ENCODE results near the gene PDE4D.

Gene PDE4D

DNA sequence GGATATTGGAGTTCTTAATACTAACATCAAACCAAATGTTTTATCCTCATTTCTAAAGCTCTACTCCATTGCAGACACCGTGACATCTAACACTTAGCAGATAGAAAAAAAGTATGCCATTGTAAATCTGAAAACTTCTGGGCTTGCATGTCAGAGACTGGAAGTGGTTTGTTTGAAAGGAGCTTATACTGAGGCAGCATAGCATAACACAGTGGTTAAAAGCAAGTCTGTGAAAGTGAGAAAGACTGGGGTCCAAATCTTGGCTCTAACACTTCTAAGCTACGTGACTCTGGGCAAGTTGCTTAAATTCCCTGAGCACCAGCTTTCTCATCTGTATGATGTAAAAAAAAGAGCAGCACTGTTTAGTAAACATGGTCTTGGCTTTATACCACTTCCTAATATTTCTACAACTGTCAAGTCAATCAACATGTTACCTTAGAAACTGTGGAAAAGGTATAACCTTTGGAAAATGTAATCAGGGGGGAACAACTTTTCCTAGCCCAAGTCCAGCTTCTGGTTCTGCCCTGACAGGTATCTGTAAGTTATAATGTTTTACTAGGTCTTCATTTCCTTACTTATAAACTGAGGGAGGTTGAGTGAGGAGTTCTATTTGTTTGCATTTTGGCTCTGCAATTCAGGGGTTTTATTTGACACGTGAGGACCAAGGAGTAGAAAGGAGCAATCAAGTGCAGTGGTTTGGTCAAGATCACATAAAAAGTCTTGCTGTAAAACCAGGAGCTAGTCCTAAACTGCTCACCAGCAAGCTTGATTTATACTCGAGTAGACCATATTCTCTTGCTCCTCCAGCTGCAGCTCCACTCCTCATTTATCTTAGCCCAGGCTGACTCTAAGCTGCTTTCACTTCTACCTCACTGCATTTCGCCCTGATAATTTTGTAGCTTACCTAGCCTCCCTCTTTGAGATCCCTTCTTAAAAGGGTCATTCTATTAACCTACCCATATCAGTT lies 769.6 kb downstream of the PDE4D start:
- no peak for DNase-seq

DNA sequence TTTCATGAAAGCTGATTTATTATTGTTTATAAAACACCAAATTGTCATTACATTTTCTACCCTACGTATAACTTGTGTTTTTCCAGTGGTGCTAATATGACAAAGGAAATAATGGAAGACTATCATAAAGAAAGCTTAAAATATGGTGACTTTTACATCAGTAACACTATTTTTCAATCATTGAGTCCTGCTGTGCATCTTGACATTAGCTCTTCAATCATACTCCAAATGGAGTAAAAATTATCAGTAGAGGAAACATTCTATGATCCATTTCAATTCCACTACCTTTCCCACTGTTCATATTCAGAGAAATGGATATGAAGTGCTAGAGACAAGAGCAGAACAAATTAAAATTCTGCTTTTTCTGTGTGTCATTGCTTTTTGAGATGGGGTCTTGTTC lies 774.0 kb downstream of the PDE4D start:
- no peak for DNase-seq

DNA sequence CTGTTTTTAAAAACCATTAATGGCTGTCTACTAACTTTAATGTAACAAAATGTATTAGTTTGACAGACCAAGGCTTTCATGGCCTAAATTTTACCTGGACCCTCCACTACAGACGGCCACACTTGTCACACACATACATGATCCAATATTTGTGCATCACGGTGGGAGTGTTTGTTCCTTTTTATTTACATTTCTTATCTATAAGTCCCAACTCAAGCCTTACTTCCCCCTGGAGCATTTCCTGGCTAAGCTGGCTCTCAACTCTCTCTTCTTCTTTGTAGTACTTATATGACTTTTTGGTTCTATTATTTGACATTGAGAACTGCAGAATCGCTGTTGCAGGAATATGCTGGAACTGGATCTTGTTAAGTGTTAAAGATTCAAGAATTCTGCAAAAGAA lies 776.2 kb downstream of the PDE4D start:
- no peak for DNase-seq

DNA sequence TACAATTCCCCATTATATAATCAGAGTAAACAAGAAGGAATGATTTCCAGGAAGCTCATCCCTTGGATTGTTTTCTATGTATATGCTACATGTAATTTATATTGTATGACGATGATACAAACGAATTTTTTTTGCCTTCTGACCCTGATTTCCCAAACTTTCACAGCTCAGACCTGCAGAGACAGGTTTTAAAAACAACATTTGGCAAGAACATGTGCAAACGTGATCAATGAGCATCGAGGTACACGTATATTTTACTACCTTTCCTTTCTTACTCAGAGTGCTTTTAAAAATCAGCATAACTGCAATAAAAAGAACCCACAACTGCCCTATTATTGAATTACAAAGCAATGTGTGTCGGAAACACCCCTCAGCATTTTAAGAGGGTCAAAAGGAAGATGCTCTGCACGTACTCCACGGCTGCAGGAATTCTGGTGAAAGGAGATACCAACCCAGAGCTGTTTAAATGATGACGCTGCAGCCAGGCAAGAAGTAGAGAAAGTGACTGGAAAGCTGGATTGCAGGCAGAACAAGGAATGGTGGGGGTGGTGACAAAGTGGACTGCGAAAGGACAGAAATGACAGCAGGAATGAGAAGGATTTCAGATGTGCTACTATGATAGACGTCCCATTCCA lies 777.2 kb downstream of the PDE4D start:
- no peak for DNase-seq

DNA sequence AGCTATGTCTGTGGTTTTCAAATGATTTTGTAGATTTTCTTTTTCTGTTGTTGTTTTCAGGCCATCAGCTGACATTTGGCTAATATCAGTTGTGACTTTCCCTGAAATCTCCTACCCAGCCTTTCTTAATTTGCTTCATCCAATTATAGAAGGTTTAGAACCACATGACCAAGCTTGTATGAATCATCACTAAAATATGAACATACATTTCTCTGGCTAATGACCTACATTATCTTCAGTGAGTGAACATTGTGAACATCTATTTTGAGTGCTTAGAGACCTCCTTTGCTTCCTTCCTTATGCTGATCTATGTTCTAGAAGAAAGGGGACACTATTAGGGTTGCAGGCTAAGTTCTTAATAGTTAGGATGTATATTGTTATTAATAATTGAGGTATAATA lies 778.2 kb downstream of the PDE4D start:
- no peak for DNase-seq

DNA sequence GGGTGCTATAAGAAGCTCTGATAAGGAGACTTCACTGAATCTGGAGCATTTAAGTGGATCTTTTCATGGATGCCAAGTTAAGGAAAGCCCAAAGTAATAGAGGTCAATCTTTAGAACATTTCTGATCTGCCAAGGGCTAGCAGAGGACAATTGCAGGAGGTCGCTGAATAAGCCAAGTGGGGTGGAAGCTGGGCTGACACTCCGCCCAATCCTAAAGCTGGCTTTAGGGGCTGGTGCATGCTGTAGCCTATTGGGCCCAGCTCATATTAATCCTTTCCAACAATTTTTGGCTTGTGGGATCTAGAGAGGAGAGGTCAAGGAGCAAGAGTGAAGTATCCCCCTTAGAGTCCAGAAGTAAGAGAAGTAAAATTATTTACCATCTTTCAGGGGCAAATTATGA lies 784.1 kb downstream of the PDE4D start:
- no peak for DNase-seq

DNA sequence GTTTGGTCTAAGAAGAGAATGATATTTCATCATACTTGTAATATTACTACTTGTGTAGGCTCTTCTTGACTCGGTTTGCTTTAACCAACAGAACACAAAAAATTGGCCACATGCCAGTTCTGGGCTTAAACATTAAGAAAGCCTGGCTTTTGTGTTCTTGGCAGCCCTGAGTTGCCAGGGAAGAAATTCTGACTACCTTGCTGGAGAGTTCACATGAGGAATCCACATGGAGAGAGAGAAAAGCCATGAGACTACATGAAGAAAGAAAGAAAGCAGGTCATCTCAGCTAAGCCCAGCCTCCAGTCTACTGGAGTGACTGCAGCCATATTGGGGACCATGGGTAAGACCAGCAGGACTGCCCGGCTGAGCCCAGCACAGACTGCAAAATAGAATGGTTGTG lies 785.8 kb downstream of the PDE4D start:
- DNase-seq: no peak

DNA sequence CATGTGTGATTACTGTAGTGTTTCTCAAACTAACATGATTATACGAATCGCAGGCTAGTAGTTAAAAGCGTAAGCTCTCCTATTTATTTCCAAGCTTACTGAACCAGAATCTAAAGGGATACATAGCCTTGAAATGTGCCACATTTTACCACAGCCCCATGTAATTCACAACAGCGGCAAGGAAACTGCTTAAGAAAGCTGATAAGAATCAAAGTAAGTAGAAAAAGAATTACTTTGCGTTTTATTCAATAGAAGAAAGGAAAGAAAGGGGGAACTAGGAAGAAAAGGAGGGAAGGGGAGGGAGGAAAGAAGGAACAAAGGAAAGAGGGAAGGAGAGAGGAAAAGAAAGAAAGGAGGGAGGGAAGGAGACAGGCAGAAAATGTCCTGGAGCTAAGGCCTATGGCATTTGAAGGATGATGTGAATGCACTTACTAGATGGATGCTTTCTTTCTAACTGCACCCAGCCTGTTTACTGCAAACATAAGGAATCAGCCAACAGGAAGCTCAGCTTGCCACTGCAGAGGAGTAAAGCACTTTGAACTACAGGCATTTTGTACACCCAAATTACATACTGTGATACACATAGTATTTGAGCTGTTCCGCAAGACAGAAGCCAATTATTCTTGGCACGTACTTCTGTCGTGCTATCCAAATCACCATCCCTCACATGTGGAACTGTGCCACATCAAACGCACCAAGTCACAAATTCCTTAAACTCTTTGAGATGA lies 789.0 kb downstream of the PDE4D start:
- no peak for DNase-seq

DNA sequence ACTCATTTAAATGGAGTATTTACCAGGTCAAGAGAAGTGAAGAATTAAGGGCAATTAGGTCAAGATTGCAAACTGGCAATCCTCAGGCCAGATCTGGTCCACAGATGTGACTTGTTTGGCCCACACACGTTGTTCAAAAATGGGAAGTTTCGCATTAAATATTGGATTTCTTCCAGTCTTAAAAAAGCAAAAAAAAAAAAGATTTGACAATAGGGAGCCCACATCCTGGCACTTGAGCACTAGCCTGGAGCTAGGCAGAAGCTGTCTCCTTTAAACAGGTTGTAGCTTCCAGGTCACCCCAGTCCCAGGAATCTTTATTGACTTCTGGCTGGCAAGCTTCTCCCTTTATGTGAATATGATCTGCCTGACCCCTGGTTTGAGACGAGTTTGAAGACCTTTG lies 790.2 kb downstream of the PDE4D start:
- no peak for DNase-seq

DNA sequence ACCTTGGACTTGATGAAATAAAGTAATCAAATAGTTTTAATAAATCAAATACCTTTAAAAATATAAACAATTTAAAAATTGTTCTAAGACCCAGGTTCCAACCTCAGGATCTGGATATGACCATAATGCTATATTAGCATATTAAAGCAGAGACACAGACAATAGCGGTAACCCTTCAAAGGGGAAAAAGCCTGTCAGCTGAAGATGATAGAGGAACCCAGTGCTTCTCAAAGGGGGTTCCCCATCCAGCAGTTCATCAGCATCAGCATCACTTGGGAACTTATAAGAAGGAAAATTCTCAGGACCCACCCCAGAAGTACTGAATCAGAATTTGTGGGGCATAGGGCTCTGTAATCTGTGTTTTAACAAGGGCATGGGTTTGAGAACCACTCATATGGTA lies 791.1 kb downstream of the PDE4D start:
- DNase-seq: no peak

DNA sequence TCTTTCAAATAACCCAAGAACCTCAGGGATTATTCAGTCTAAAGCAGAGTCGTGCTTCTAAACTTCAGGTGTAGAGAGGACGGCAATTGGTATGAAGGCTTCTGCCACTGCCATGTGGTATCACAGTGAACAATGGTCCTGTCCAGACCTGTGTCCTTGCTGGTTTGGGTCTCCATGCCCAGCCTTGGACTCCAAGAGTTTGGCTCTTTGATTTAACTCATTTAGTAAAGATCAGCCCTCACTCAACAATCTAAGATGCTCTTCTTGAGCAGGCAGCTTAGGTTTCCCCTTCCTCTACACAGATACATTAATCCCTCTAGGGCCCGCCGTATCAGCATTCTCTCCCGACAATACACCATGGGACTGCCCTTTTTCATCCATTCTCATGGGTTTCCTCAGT lies 792.7 kb downstream of the PDE4D start:
- DNase-seq: no peak

DNA sequence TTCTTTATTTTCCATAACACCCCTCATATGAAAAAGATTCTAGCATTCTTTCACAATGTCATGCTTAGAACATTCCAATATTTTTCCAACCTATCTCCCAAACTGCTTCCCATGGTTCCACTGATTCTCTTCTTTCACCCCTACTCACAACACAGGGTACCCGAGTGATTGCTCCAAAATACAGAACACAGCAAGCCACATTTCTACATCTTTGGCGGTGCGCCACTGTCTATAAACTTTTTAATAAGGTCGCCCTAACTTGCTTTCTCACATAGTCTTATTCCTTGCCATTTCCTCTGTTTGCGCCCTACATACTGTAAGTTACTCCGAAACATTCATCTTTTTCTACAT lies 793.6 kb downstream of the PDE4D start:
- no peak for DNase-seq

DNA sequence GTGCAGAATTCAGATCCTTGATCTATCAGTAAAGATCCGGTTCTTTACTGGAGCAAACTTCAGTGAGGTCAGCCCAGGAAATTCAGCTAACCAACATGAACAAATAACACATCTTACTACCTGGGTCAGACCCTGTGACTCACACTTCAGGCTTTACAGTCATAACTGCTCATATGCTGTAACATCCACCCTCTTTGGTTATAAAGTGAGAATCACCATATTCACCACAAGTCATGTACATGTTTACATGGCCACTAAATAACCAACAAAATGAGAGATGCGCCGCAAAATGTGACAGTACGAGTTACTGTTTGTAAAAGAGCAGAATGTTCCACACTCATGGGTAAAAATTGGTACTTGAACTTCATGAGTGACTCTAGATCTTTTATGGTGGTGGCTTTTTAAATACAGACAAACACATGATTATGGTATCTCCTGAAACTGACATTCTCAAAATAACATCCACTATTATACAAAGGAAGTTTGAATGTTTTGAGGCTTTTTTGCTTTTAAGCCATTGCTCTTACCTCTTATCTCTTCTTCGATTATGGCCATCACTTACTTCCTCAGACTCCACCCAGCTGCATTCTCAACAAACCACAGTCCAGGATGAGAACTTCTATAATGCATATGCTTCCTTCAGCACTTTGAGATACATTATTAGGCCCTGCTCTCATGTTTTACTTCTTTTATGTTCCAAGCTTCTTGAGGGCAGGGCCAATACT lies 794.1 kb downstream of the PDE4D start:
- no peak for DNase-seq

DNA sequence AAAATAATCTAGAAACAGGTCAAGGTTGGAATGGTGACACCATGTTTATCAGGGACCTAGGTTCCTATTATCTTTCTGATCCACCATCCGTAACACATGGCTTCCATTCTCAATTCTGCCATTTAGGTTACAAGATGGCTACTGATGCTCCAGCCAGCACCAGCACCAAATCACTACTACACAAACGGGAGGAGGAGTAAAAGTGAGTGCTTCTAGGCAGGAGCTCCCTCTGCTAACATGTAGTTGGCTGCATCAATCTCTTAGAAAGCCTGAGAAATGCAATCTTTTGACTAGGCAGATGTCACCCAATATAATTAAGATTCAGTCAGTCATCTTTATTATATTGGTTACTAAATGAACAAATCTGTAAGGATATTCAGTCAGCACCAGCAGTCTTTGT lies 794.8 kb downstream of the PDE4D start:
- no peak for DNase-seq

DNA sequence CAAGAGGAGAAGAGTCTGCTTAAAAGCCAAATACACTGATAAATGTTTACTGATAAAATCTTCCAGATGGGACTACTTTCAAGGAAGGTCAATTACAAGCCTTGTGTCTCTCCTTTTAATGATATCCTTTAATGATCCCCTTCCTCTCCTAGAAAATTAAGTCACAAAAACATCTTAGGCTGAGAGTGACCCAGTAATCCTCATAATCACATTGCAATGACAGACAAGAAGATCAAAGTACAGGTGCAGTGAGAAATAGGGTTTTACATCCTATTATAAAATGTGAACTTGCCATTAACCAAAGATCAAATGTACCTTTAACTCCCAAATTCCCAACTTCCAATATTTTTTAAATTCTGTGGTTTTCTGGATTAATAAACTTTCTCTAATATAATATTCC lies 795.8 kb downstream of the PDE4D start:
- DNase-seq: no peak

DNA sequence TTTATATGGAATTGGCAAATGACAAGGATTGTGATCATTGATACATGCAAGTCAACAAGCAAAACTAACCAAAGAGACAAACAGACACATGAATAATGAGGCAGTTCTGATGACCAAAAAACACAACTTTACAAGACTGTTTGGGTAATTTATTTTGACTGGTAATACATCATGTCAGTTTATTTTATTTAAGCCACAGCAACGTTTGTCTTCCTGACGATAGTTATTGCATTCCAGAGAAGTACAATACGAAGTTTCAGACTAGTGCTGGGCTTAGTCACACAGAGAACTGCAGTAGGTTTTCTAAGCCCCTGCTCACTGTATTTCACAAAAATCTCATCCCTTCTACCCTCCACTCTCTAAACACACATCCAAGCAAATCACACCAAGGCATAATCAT lies 796.4 kb downstream of the PDE4D start:
- DNase-seq: no peak

DNA sequence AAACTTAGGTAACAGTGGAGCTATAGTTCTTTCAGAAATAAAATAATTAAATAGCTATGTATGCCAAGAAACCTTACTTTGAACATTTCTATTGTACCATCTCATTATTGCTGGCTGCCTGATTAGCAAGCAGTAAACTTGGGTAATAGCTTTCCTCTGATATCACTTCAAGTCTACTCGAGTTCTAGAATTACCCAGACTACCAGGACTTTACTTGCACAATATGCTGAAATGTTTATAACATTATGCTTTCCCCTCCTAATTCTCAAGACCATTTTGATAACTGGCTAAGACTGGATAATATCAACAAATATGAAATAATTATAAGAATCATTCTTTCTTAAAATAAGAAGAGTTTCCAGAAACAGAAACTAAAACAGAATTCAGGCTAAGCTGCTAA lies 798.0 kb downstream of the PDE4D start:
- DNase-seq: no peak

DNA sequence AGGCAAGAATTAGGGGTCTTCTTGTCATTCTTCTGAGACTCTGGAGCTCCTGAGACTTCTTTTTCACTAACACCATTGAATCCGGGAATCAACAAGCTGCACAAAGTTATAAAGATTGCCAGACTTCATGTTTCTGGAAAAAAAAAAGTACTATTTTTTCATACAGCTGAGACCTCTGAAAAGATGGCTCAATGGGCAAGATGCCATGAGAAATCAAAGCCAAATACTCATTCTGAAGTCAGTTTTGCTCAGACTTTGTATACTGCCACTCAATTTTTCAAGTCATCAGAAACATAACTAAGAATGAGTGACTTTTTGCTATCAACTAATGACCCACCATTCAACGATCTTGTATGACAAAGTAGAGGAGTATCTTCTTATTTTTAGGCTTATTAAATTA lies 798.7 kb downstream of the PDE4D start:
- DNase-seq: no peak

DNA sequence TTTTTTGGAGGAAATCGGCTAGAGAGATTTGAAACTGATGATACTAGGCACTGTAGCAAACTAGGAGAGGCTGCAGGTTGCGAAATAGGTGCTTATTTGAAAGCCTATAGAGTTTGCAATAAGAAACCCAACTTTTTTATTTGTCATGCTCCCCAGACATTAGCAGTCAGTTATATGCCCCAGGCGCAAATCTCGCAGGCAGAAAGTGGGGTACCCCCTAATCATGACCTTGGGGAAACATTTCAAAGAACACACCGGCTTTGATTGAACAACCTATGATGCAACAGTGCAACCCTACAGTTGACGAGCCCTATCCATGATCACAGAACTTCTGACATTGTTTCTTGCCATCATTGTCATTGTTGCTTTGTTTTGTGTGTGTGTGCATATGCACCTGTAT lies 800.2 kb downstream of the PDE4D start:
- no peak for DNase-seq

DNA sequence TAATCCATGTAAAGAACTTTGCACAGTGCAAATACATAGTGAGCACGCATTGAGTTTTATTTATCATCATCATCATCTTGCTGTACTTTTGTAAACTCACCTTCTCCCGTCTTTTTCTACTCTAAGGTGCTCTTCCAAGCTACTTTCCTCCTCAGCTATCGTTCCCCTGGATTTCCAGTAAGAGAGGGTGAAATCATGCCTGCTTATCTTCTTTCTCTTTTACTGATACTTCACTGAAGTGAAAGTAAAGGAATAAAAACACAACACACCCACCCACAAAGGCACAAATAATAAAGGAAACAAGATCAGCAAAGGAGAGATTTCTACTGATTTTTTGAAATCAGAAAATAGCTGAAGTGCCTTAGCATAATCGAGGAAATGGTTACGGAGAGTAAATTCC lies 800.8 kb downstream of the PDE4D start:
- DNase-seq: no peak

DNA sequence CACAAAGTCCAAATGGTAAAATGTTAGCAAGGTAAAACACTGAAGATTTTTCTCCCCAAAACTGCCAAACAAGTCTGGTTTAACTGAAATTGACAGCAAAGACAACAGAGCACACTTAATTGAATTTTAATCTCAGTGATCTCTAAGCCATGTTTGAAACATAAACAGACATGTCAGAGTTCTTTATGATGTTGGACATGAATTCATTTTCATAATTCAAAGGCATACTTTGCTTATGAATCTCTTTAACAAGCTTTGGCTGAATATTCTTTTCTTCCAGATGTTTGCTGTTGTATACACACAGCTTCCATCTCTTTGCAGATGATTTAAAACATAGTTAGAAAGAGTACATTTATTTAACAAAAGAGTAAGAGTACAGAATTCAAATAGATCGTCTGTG lies 801.6 kb downstream of the PDE4D start:
- no peak for DNase-seq

DNA sequence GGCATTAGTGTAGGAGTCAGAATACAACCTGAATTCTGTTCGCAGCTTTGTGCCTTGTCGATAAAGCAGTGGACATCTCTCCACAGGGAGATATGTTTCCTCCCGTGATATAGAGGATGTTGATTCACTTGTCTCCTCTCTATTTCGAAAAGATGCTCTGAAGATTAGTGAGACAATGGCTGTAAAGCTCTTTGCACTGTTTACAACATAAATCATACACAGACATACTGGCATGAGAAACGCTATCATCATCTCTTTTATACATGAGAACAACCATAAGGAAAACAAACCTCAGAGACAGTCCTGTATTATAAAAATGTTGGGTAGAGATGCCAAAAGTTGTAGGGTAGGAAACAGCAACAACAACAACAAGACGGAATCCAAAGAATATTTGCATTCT lies 803.2 kb downstream of the PDE4D start:
- DNase-seq: no peak

DNA sequence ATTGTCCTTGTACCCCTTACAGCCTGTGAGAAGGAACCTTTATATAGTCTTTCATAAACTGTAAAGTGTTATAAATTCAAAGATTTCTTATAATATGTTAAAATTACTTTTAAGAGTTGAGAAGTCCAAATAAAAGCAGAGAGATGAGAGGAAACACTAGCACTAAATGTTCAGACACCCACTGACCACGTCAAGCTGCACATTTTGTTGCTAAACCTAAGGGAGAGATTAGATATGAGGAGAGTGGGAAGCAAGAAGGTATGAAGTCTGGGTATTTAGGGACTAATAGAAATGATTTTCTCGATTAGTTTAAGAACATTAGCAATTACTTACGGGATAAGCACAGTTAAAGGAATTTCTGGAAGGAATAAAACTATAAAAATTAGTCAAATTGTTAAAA lies 803.8 kb downstream of the PDE4D start:
- DNase-seq: no peak
